ENCODE data around the gene DZIP3.

DZIP3 gene

DNA sequence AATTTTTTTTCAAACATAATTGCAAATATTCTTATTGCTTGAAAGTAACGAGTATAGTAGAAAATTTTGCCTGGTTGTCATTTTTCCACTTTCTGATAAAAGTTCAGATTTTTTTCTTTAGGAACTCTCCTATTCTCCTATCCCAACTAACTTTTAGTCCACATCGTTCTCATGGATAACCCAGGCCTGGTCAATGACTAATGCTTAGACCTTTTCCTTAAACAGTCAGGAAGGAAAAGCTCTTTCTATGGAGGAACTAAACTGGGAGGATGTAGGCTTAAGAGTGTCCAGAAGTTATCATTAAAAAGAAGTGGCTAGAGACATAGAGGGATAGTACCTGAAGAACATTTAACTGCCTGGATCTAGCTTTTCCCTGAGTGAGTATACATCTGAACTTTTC, 27.0 kb upstream of the DZIP3 start:
- no peak overlapping the region for H3K4me3 ChIP-seq (ENCODE audit: low read depth in 1 of 2, low read length in 1 of 2)
- peaks cover 54% of the 10 kb centered on the region for H3K36me3 ChIP-seq
- H3K27me3 ChIP-seq: no peaks in the 10 kb centered on the region
- TF ChIP-seq, protein P1, sequence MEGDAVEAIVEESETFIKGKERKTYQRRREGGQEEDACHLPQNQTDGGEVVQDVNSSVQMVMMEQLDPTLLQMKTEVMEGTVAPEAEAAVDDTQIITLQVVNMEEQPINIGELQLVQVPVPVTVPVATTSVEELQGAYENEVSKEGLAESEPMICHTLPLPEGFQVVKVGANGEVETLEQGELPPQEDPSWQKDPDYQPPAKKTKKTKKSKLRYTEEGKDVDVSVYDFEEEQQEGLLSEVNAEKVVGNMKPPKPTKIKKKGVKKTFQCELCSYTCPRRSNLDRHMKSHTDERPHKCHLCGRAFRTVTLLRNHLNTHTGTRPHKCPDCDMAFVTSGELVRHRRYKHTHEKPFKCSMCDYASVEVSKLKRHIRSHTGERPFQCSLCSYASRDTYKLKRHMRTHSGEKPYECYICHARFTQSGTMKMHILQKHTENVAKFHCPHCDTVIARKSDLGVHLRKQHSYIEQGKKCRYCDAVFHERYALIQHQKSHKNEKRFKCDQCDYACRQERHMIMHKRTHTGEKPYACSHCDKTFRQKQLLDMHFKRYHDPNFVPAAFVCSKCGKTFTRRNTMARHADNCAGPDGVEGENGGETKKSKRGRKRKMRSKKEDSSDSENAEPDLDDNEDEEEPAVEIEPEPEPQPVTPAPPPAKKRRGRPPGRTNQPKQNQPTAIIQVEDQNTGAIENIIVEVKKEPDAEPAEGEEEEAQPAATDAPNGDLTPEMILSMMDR (IDR thresholded peaks at IDR 0.05): no peak
- H3K9me3 ChIP-seq: no peaks in the 10 kb centered on the region
- H3K4me1 ChIP-seq (ENCODE audit: control insufficient read depth in 1 of 2, insufficient read depth in 1 of 2, low read depth in 1 of 2, low read length in 1 of 2): peaks cover 0 to under 1% of the 10 kb centered on the region in 2 experiments
- H3K27ac ChIP-seq: no peak overlapping the region

DNA sequence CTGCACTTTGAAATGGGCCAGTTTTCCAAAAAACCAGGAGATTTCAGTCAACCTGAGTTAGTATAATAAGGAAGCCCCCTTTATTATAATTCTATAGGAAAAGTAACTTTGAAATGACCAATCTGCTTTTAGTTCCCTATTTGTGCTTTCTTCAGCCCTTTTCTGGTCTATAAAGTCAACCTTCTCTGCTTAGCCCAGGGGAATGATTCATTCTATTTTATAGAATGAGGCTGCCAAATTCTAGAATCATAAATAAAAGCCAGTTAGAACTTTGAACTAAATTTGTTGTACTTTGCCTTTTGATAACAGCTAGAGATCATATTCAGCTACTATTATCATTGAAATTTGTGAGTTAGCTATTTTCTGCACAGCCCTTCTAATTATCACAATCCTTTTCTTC, 25.0 kb upstream of the DZIP3 start:
- Histone ChIP-seq H3K9me3 (no peaks in the 10 kb centered on the region), H3K4me3 (ENCODE audit: low read depth in 1 of 2, low read length in 1 of 2) (no peak overlapping the region), H3K27ac (no peak overlapping the region), H3K36me3 (peaks cover 46% of the 10 kb centered on the region), H3K27me3 (no peaks in the 10 kb centered on the region), H3K4me1 (ENCODE audit: control insufficient read depth in 1 of 2, insufficient read depth in 1 of 2, low read depth in 1 of 2, low read length in 1 of 2) (no peaks in the 10 kb centered on the region)
- TF ChIP-seq, protein P1 (IDR thresholded peaks at IDR 0.05): no peak

DNA sequence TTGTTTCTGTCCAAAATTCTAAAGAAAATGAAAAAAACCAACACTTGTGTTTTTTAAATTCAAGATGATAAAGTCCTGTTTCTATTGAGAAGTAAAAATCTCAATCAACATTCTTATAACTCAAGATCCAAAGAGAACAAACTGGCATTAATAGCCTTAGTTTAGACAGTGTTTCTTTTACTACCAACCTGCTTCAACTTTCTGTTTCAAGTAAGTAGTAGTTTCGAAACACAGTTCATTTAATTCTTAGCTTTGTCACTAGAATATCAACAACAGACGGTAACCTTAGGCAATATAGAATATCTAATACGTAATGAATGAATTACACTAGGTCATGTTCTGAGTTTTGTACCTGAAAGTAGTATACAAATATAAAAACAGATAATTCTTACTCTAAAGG, 24.0 kb upstream of the DZIP3 start:
- H3K4me1 ChIP-seq (ENCODE audit: control insufficient read depth in 1 of 2, insufficient read depth in 1 of 2, low read depth in 1 of 2, low read length in 1 of 2): no peaks in the 10 kb centered on the region
- H3K4me3 ChIP-seq (ENCODE audit: low read depth in 1 of 2, low read length in 1 of 2): no peak overlapping the region
- H3K27me3 ChIP-seq: no peaks in the 10 kb centered on the region
- H3K27ac ChIP-seq: no peak overlapping the region
- no peaks in the 10 kb centered on the region for H3K9me3 ChIP-seq
- TF ChIP-seq, protein P1 (IDR thresholded peaks at IDR 0.05): no peak
- peaks cover 42% of the 10 kb centered on the region for H3K36me3 ChIP-seq

DNA sequence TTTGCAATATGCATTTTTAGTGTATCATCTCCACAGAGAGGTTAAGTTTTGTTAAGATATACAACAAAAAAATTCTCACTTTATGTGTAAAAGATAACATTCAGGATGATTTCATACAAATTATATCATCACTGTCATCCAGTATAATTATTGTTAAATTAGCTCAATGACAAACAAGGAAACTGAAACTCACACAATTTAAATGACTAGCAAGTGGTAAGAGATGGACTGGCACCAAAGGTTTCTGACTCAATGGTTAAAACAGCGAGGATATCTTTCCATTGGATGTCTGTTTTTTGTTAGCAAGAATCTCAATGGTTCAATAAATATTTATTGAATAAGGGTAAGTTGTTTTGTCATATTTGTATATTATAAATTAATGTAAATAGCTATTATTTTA, 22.9 kb upstream of the DZIP3 start:
- H3K27me3 ChIP-seq: no peaks in the 10 kb centered on the region
- TF ChIP-seq, protein P1 (IDR thresholded peaks at IDR 0.05): no peak
- peaks cover 38% of the 10 kb centered on the region for H3K36me3 ChIP-seq
- no peaks in the 10 kb centered on the region for H3K9me3 ChIP-seq
- H3K4me1 ChIP-seq (ENCODE audit: control insufficient read depth in 1 of 2, insufficient read depth in 1 of 2, low read depth in 1 of 2, low read length in 1 of 2): no peaks in the 10 kb centered on the region
- H3K4me3 ChIP-seq (ENCODE audit: low read depth in 1 of 2, low read length in 1 of 2): no peak overlapping the region
- no peak overlapping the region for H3K27ac ChIP-seq

DNA sequence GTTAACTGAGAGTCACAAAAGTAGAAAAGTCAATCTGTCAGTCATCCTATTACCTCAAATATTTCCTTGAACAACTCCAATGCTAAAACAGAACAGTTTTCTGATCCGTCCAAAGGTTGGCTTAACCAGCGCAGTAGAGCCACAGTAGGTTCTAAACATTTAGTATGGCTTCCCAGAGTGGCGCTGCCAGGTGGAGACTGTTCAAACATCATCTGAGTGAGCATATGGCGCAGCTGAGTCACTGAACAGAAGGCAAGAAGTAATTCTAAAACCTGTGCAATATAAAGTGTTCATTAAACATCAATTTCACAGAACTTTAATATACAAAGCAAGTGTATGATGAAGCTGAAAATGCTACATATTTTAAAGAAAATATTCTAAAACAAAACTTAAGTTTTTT, 20.2 kb upstream of the DZIP3 start:
- Histone ChIP-seq H3K36me3 (peaks cover 24% of the 10 kb centered on the region), H3K27ac (no peak overlapping the region)
- TF ChIP-seq, protein P1 (IDR thresholded peaks at IDR 0.05): no peak

DNA sequence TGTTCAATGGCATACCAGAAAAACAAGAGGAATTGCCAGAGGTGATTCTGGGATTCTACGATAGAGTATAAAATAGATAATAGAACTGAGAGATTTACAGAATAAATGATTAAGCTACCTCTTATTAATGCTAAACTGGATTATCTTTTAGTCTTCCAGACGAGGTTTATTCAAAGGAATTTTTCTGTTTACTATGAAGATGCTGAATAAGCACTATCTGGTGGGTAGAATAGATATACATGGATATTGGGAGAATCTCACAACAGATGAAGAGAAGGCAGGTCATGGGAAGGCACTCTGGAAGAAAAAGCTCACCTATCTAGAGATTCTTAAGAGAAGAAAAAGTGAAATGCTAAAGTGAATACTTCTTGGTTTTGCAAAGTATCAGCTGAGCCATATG, 11.5 kb upstream of the DZIP3 start:
- TF ChIP-seq, protein P1 (IDR thresholded peaks at IDR 0.05): no peak
- Histone ChIP-seq H3K27ac (no peak overlapping the region), H3K36me3 (peaks cover 52% of the 10 kb centered on the region), H3K9me3 (no peaks in the 10 kb centered on the region), H3K4me3 (ENCODE audit: low read depth in 1 of 2, low read length in 1 of 2) (no peak overlapping the region), H3K27me3 (no peaks in the 10 kb centered on the region), H3K4me1 (ENCODE audit: control insufficient read depth in 1 of 2, insufficient read depth in 1 of 2, low read depth in 1 of 2, low read length in 1 of 2) (no peaks in the 10 kb centered on the region)

More for the DNA sequence above, 20.2 kb upstream of the DZIP3 start:
- Histone ChIP-seq H3K9me3 (no peaks in the 10 kb centered on the region), H3K4me3 (ENCODE audit: low read depth in 1 of 2, low read length in 1 of 2) (no peak overlapping the region), H3K27me3 (no peaks in the 10 kb centered on the region), H3K4me1 (ENCODE audit: control insufficient read depth in 1 of 2, insufficient read depth in 1 of 2, low read depth in 1 of 2, low read length in 1 of 2) (no peaks in the 10 kb centered on the region)
